ENCODE measurements around the gene ODF2L.

The ODF2L gene, protein sequence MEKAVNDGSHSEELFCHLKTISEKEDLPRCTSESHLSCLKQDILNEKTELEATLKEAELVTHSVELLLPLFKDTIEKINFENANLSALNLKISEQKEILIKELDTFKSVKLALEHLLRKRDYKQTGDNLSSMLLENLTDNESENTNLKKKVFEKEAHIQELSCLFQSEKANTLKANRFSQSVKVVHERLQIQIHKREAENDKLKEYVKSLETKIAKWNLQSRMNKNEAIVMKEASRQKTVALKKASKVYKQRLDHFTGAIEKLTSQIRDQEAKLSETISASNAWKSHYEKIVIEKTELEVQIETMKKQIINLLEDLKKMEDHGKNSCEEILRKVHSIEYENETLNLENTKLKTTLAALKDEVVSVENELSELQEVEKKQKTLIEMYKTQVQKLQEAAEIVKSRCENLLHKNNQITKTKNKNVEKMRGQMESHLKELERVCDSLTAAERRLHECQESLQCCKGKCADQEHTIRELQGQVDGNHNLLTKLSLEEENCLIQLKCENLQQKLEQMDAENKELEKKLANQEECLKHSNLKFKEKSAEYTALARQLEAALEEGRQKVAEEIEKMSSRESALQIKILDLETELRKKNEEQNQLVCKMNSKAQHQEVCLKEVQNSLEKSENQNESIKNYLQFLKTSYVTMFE

DNA sequence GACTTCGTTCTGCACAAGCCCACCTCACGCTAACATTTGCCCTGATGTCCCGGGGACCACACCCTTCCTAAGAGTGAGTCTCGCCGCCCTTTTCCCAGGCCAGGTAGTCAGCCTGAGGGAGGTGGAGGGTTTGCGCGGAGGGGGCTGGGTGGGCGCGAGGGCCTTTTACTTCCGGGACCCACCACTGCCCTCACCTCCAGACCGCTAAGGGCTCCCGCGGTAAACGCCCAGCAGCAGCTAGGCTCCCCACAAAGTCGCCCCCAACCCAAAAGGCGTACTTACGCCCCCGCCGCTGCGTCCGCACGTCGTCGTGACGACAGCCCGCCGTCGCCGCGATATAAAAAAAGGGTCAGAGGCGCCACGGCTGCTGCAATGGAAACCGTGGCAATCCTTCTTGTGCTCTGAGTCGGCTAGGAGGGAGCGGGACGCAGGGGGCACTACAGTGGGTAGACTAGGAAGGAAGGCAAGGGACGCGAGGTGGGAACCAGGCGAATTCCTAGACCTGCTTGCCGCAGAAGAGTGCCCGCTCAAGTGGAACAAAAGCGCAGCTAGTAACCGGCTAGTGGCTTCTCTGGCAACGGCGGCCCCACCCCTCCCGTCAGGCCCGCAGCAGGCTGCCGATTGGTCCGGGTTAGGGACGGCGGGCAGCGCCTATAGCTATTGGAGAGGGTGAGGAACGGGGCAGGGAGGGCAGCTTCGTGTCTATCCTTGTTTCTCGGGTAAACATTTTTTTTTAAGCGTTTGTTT lies at the start of gene ODF2L:
ODF2L (minus strand) TSS at position 573 of the 747 bp plus-strand sequence. CDS start 9,296 bp downstream, outside the sequence.
- peak; percentile 61 to 80 (median 70) for DNase-seq

DNA sequence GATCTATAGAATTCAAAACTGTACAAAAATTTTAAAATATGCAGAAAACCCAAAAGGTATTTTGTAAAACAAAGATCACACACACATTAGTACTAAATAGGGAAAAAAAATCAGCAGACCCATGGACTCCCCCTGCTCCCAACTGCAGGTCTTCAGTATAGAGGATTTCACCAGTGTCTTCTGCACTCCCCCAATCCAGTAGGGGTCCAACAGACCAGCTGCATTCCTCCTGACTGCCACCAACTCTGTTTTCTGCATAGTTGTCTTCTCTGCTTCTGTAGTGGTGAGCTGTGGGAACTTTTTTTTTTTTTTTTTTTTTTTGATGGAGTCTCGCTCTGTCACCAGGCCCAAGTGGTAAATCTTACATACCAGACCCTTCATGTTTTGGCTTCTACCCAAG lies 49.8 kb upstream of the ODF2L start:
- no peak for DNase-seq

DNA sequence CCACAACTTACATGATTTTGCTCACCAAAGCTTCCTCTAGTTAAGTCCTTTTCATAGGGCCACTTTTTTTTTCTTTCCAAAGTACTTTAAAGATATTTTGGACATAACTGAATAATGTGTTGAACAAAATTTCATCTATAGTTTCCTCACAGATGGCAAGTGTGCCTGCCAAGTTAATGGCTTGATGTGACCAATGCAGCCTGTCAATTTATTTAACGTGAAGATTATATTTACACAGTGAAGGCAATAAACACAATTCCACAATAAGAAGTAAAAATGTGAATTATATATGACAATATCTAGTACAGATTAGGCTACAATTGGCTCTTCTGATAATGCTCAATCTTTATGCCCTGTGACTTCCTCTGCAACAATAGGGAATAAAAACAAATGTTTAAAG lies 45.9 kb upstream of the ODF2L start:
- DNase-seq, result no peak

DNA sequence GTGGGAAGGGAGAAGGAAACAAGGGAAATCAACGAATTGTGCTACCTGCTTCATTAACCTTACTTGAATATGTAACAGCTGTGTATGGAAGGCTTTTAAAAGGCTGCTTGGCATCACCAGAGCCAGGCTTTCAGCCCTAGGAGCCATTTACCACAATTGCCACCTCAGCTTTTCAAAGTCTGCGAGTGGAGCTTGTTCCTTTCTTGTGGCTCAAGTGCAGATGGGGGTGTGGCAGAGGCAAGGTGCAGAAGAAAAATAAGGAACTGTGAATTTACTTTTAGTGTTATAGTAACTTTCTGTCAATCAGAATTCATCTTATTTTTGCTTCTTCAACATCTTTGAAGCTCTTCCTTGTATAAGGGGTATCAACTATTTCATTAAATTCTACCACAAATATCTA lies 45.5 kb upstream of the ODF2L start:
- peak in 1 of 4 experiments; percentile 11 for DNase-seq

DNA sequence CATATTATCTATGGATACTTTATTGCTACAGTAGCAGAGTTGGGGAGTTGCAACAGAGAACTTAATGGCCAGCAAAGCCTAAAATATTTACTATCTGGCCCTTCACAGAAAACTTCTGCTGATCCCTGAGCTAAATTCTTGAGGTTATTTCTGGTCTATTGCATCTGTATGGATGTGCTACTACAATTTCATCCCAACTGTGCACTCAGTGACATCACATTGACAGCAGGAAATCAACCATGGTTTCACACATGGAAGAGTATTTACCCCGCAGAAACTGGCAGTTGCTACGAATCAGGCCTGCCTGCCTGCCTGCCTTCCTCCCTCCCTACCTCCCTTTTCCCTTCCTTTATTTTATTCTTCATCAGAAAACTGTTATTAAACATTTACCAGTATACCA lies 39.9 kb upstream of the ODF2L start:
- no peak for DNase-seq

DNA sequence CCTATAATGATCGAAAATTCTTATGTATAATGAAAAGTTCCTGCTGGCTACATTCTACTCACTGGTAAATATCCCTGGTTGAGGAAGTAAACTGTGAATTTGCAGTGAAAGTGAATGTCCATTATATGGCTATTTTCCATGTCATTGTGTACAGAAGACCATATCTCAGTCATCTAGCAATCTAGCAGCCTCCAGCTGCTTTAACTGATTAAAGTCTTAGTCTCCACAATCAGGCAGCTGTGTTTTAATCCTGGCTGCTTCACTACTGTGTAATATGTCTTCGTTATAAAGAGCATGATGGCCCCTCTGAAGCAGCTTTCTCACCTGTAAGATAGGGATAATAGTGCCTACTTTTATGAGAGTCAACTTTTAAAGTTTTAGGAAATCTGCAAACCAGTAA lies 39.2 kb upstream of the ODF2L start:
- no peak for DNase-seq

DNA sequence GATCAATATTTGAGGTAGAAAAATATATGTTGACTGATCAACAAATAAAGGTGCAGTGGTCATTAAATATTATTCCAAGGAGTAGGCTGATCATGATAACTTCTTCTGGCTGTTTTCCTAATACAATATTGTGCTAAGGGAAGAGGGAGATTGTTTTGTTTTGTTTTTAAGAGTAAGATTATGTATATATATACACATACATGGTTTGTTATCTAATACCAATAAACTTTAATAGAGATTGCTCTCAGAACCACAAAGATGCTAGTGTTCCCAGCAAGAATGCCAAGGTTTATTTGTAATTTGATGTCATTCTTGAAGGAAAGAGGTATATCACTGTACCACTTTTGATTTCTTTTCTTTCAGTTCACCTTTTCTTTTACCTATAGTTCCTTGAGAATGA lies 37.9 kb upstream of the ODF2L start:
- no peak for DNase-seq

DNA sequence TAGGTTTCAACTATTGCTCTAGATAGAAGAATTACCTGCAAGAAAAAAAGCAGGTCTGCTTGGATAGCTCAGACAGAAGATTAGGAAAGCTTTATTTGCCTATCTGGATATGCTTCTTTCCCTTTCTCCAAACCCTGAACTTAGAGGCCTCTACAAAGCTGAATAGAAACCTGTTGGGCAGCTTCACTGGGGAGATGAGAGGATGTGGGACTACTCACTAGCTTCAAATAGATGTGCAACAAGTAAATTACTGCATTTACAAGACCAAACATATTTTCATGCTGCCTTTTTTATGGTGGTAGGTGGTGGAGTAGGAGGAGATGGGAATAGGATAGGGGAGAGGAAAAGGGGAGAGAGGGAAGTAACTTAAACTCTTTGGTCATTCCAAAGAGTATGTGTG lies 34.3 kb upstream of the ODF2L start:
- no peak for DNase-seq

DNA sequence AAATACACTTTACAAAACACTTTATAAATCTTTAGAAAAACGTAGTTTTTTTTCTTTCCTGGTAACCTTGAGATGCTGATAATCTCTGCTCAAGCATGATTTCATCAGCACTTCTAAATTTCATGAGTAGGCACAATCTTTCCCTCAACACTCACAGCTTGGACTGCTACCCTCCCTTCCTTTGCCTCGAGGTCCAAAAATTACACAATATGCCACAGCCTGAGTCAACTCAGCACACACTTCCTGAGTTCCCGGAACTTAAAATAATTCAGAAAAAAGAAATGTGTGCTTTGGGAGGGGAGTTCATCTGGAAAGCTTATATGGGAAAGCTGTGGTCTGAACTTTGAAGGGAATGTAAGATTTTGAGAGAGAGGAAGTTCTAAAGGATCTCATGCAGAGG lies 33.7 kb upstream of the ODF2L start:
- DNase-seq, result no peak

DNA sequence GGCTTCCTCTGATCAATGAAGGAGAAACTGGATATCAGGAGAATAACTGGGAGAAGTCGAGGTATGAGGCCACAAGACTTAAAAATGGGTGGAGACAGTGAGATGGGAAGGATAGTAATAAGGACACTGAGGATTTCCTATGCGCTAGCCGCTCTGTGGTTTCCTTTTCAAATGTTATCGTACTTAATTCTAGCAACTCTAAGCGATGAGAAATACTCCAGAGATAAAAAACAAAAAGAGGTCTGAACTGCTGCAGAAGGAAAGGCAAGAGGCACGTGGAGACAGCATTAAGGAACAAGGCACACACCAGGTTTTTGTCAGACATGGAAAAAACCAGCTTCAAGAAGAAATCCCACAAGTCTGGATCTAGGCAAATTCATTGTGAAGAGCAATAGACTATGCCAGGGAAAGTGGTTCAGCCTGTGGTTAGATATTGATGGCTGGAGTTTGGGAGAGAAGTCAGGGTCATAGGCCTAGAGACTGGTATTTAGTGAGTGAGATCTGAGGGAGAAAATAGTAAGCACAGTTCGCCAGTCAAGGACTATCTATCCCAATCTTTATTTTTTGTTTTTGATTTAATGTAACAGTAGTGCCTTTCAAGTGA lies 33.1 kb upstream of the ODF2L start:
- DNase-seq, result no peak

DNA sequence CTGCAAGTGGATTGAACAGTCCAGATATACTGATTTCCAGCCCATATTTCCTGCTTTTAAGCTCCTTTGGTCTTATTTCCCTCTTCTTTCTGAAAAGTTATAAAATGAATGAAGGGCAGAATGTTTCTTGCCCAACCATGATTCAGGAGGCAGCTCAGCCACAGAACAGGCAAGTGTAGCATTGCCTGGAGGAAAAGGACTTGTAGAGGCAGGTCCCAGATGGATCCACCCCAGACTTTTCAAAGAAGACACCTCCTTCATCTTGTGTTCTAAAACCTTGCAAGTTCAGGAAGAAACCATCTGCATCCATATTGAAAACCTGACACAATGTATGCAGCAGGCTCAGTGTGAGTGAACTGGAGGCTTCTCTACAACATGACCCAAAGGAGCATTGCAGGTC lies 27.8 kb upstream of the ODF2L start, which contains the start of gene CLCA2:
CLCA2 (plus strand) TSS at position 299 of the 400 bp plus-strand sequence; CDS start at position 376, 77 bp downstream.
- DNase-seq, result no peak

DNA sequence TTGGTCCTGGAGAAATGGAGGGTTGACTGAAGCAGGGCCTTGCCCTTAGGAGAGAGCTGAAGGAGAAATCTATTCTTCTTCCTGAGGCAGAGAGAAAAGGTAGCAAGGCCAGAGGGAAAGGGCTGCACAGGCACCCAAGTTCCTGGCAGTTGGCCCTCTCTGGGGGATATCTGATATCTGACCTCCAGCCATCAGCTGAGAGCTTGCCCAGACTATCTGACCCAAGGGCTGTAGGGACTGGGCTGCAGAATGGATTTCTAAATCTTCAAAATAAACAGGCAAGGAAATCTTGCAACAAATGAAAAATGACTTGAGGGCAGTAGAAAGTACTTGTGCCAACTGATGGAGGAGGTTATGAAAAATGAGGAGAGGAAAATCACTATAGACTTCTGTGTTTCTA lies 27.4 kb upstream of the ODF2L start:
- no peak for DNase-seq

DNA sequence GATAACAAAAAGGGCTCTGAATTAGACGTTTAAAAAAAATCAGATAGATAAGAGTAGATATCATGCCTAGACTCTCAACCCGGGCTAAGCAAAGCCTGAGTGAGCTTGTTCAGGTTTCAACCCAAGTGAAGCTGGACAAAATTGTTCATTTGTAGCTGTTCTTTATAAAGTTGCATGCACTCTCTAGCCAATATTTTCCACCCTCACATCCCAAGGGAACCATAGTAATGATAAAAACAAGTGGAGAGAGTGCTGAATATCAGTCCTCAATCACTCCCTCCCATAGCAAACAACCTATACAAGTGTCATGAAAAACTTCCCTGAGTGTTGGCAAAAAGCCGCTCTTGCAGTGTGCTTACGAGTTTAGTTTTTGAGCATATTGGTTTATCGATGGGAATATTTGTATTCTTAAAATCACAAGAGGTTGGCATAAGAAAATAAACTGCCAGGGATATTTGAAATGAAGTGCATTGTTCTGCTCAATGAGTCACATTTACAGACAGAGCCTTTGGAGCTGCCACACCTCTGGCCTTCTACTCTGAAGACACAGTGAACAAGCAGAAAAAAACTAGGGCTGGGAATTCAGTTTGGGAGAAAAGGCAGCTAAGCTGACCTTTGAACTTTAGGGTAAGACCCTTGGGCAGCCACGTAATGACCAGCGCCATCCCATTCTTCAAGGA lies 25.6 kb upstream of the ODF2L start:
- no peak for DNase-seq

DNA sequence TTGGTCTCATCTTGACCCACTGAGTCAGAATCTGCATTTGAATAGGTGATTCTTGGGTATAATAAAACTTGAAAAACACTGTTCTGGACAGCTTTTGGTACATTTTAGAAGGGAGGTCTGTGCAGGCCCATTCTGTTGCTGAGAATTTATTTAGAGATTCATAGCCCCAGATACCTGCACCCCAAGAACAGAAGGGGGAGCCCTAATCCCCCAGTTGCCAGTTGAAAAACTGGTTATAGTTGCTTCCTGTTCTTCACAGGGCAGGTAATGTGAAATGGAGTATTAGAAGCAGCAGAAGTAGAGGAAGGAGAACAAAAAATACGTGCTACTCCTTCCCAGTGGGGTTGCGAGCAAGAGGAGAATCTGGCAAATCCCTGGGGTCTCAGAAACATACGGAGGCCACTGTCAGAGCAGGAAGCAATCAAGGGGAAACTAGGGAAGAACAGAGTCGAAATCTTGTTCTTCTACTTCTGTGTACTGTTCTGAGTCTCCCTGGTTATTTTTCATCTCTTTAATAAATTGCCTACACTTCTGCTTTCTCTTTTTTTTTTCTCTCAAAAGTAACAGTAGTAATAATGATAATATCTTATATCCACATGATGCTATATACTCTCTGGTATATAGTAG lies 23.3 kb upstream of the ODF2L start:
- DNase-seq, result peak in 1 of 4 experiments; percentile 12

DNA sequence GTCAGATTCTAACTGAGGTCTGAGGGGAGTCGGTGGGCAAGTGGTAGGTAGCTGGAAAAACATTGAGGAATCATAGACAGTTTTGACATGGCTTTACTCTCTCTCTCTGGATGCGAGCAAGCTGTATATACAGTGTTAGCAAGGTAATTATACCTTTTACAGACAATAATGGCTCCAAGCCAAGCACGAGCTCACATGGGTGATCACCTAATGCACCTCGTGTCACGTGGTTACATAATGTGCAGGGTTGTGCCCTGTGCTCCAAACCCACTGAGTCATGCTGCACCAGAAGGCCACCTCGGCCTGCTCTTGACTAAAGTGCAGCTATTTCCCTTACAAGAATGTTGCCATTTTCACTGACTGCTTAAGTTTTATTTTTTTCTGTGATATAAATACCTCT lies 20.2 kb upstream of the ODF2L start:
- no peak for DNase-seq

DNA sequence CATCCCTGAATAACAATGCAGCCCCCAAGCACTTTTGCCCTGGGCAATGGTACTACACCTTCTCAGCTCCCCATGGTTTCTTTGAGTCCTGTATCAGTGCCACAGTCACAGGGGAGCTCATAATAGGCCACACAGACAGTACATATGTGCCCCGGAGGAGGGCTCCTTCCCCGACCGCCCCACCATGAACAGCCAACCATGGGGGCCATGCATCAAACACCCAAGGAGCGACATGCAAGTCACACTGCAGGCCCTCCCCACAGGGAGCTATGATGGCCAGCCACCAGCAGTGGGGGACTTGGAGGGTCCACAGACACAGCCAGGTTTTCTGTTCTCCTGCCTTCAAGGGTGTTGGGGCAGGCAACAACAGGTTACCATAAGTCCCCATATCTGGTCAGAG lies 14.8 kb upstream of the ODF2L start:
- DNase-seq, result no peak

DNA sequence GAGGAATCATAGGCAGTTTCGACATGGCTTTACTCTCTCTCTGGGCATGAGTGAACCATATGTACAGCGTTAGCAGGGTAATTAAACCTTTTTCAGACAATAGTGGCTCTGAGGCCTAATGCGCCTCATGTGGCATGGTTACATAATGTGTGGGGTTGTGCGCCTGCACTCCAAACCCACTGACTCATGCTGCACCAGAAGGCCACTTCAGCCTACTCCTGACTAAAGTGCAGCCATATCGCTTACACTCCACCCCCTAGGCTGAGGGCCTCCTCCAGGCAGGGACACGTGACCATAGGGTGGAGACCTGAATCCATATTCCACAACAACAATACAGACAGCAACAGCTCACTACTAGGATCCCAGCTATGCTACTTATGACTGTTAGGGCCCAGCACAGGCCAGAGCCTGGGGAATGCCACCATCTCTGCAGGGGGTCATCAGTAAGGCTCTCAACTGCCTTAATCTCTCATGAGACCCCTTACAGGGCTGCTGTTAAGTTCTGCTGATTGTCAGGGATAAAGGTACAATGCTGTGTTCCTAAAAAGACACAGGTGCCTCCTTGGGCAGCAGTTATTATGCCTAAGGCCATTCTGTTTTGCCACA lies 13.4 kb upstream of the ODF2L start:
- no peak for DNase-seq

DNA sequence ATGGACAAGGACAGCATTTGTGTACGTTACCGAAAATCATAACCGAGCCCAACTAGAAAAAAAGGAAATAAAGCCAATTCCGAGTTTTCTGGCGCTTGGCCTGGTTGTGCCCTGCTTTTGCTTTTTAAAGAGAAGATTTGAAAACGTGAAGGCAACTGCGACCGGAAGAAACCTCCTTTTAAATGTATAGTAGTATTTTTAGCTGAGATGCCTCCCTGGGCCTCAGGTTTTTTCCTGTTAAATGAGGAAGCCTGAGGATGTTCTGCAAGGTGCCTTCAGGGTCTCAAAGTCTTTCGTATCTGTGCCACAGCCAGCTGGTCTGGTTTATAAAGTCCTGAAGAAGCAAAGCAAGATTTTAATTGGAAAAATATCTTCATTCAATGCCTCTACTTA lies 371 bp upstream of the ODF2L start:
- no peak for DNase-seq

DNA sequence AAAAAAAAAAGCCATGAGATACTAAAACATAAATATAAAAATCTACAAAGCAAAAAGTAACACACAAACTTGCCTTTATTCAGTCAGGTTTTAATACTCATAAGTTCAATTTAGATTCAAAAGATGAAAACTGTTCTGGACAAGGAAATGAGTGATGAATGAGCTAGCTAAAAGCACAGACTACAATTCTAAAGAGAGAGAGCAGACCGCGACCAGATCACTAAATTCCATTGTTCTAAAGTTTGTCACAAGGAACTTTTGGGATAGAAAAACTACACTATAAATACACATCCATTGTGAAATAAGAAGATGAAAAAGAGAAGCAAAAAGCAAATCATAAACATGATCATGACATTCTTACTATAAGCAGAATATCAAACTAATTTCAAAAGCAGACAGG lies 1.7 kb downstream of the ODF2L start:
- DNase-seq, result no peak

DNA sequence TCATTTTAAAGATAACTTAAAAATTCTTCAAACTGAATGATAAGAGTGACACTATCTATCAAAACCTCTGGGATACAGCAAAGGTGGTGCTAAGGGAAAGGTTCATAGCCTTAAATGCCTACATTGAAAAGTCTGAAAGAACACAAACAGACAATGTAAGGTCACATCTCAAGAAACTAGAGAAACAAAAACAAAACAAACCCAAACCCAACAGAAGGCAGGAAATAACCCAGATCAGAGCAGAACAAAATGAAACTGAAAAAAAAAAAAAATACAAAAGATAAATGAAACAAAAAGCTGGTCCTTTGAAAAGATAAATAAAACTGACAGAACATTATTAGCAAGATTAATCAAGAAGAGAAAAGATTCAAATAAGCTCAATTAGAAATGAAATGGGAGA lies 6.8 kb downstream of the ODF2L start:
- no peak for DNase-seq

DNA sequence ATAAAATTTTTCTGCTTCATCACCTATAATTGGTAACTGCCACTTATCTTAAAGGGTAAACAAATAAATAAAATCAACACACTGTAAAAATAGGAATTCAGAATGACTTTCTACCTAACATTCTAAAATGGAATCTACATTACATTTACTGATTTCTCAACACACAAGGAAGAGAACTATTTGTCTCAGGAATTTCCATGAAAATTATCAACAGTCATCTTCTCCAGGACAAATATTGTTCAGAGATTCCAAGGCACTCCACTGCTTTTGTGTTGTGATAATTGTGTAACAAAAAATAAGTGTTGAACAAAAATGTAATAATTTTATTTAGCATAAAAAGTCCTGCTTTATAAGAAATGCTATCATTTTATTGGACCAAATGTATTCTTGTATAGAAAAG lies 7.3 kb downstream of the ODF2L start:
- no peak for DNase-seq

All from activated naive CD4-positive, alpha-beta T cell (primary cell).